ENCODE measurements around the gene CYP26B1.

Gene CYP26B1

DNA sequence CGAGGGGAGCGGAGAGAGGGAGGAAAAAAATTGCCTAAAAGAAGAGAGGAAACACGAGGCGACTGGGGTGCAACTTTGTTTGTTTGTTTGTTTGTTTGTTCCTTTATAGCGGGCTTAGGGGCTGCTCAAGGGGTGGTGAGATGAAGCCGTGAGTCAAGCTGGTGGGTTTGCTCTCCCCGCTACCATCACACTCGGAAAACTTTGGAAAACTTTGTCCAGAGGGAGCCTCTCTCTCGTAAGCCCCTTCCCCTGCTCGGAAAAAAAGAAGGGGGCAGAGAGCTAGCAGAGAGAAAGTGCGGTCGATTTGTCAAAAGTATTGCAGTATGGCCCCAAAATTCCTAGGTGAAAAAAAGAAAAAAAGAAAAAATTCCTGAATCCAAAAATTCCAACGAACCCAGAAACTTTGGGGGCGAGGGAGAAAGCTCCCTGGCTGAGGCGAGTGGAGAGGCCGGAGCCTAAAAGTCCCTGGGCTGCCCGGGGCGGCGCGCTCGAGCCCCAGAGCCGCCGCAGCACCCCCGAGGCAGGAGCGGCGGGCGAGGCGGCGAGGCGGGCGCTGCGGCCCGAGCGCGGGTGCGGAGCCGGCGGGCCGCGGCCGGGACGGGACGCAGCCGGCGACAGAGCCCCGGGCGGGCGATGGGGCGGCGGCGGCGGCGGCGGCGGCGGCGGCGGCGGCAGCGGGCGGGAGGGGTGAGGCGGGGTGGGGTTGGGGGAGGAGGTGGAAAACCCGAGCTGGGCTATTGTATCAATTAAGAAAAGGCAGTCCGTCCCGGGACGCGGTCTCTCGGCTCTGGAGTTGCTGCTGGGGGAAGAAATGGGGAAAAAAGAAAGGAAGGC lies 558 bp upstream of the CYP26B1 start:
- Histone ChIP-seq H3K27ac (ENCODE audit: low read depth, low read length) (no peak overlapping the region), H3K36me3 (ENCODE audit: control insufficient read depth in 1 of 2, insufficient read depth in 2 of 2, low read length in 2 of 2) (no peaks in the 10 kb centered on the region), H3K27me3 (ENCODE audit: control insufficient read depth in 1 of 2, insufficient read depth in 2 of 2, low read length in 2 of 2) (peaks cover 39 to 43% of the 10 kb centered on the region in 2 donors), H3K9ac (ENCODE audit: low read depth in 1 of 2, low read length in 2 of 2) (no peak overlapping the region), H3K4me1 (ENCODE audit: control insufficient read depth in 1 of 2, insufficient read depth in 2 of 2, low read length in 2 of 2) (peaks cover 38 to 55% of the 10 kb centered on the region in 2 donors), H3K9me3 (ENCODE audit: control insufficient read depth in 1 of 2, low read length in 2 of 2) (no peaks in the 10 kb centered on the region), H3K4me3 (ENCODE audit: low read depth in 1 of 2, low read length in 2 of 2) (peak overlapping the region; percentile 54 to 65)

DNA sequence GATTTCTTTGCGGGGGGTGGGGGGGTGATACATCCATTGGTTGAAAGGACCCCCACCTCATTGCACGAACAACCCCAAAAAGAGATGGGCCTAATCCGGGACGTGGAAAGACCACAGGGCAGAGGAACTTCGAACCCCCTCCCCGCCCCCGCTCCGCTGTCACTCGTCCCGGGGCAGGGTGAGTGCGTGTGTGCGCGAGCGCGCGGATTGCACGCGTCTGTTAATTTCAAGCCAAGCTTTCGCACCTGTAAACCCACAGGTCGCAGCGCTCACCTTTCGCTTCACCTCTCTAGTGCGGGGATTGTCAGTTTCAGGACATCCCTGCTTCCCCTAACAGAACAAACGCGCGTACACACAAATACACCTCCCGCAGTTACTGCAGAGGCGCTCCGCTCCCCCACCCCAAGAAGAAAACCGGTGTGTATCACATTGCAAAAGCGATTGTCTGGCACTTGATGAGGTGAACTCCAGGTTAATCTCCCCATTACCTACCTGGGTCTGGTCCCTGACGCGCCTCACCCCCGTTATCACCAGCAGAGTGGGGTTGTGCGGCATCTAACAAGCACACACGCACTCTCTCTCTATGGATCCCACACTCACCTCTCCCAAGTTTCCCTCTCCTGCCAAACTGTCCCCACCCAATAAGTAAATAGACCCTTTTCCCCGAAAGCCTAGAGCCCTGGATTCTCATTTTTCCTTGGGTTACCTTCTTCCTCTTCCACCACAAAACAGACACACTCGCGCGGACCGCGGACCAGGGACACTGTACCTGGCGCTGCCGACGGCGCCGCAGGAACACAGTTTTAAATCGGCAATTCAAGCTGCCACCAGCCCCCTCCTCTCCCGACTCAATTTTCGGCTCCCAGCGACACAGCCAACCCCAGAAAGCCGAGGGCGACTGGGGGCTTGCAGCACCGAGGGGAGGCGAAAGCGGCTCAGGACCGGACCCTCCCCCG lies 1.0 kb downstream of the CYP26B1 start:
- Histone ChIP-seq H3K9ac (ENCODE audit: low read depth in 1 of 2, low read length in 2 of 2) (no peak overlapping the region), H3K4me3 (ENCODE audit: low read depth in 1 of 2, low read length in 2 of 2) (peak overlapping the region; percentile 26 to 58), H3K36me3 (ENCODE audit: control insufficient read depth in 1 of 2, insufficient read depth in 2 of 2, low read length in 2 of 2) (no peaks in the 10 kb centered on the region), H3K9me3 (ENCODE audit: control insufficient read depth in 1 of 2, low read length in 2 of 2) (no peaks in the 10 kb centered on the region), H3K4me1 (ENCODE audit: control insufficient read depth in 1 of 2, insufficient read depth in 2 of 2, low read length in 2 of 2) (peaks cover 43 to 60% of the 10 kb centered on the region in 2 donors), H3K27me3 (ENCODE audit: control insufficient read depth in 1 of 2, insufficient read depth in 2 of 2, low read length in 2 of 2) (peaks cover 39 to 43% of the 10 kb centered on the region in 2 donors), H3K27ac (ENCODE audit: low read depth, low read length) (no peak overlapping the region)

DNA sequence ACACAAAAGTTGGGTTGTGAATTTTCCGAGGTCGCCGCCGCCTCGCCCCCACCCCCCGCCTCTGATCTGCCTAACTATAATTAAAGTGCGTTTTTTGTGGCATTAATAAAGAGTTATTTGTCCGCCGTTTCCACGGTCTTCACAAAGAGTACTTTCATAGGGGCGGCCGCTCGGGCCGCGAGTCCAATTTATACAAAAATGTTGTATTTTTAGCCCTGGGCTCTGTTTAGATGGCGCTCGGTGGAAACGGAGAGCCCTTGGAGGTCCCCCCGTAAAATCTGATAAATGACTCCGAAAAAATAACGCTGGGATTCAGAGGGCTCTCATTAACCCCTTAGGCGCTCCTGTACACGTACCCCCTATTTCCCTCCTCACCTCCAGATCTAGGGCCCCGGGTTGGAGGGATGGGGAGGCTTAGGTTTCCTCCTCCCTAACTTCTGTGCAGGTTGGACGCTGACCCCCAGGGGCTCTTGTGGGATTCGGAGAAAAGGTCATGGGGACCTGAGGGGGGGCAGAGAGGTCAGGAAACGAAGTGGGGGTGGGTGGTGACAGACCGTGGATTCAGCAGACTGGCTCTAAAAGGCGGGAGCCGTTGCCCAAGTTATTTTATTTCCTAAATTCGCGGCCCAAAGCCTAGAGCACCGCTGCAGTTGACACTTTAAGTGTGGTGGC lies 1.9 kb downstream of the CYP26B1 start:
- H3K36me3 ChIP-seq (ENCODE audit: control insufficient read depth in 1 of 2, insufficient read depth in 2 of 2, low read length in 2 of 2), result no peaks in the 10 kb centered on the region
- peaks cover 39 to 43% of the 10 kb centered on the region in 2 donors for H3K27me3 ChIP-seq (ENCODE audit: control insufficient read depth in 1 of 2, insufficient read depth in 2 of 2, low read length in 2 of 2)
- H3K27ac ChIP-seq (ENCODE audit: low read depth, low read length), result no peak overlapping the region
- H3K4me3 ChIP-seq (ENCODE audit: low read depth in 1 of 2, low read length in 2 of 2), result peak overlapping the region; percentile 63 to 67
- H3K9me3 ChIP-seq (ENCODE audit: control insufficient read depth in 1 of 2, low read length in 2 of 2), result no peaks in the 10 kb centered on the region
- H3K9ac ChIP-seq (ENCODE audit: low read depth in 1 of 2, low read length in 2 of 2), result no peak overlapping the region
- H3K4me1 ChIP-seq (ENCODE audit: control insufficient read depth in 1 of 2, insufficient read depth in 2 of 2, low read length in 2 of 2), result peaks cover 43 to 60% of the 10 kb centered on the region in 2 donors

- Histone ChIP-seq H3K9me3 (ENCODE audit: control insufficient read depth in 1 of 2, low read length in 2 of 2) (no peaks in the 10 kb centered on the region), H3K27me3 (ENCODE audit: control insufficient read depth in 1 of 2, insufficient read depth in 2 of 2, low read length in 2 of 2) (peaks cover 39 to 43% of the 10 kb centered on the region in 2 donors), H3K4me3 (ENCODE audit: low read depth in 1 of 2, low read length in 2 of 2) (peak overlapping the region; percentile 63 to 67), H3K9ac (ENCODE audit: low read depth in 1 of 2, low read length in 2 of 2) (no peak overlapping the region), H3K4me1 (ENCODE audit: control insufficient read depth in 1 of 2, insufficient read depth in 2 of 2, low read length in 2 of 2) (peaks cover 38 to 56% of the 10 kb centered on the region in 2 donors), H3K36me3 (ENCODE audit: control insufficient read depth in 1 of 2, insufficient read depth in 2 of 2, low read length in 2 of 2) (no peaks in the 10 kb centered on the region), H3K27ac (ENCODE audit: low read depth, low read length) (no peak overlapping the region)
Observed at GRCh38 chr2:72145289-72145657, 2.4 kb downstream of the CYP26B1 start.

DNA sequence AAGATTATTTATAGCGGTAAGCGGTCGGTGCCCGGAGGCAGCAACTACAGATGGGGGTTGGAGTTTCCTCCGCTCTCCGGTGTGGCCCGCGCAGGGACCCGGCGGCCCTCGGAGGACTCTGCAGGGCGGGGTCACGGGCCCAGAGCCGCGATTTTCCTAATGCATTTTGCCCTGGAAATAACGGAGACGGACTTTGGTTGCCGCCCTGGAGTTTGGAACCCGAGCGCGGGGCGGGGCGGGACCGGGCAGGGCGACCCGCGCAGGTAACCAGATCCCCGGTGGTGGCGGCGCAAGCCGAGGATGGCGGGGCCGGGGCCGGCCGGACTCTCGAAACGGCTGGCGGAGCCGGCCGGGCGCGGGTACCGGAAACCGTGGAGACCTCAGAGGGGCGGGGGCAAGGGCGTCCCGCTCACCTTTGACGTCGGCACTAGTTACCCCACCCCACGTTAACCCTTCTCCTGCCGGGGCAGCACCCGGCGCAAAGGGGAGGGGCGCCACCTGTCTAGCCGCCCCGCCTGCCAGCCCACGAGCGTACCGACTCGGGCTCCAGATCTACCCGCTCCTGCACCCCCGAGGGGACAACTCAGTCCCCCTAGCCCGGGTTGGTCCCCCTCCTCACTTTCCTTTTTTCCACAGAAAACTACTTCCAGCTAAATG lies 2.9 kb downstream of the CYP26B1 start:
- H3K4me1 ChIP-seq (ENCODE audit: control insufficient read depth in 1 of 2, insufficient read depth in 2 of 2, low read length in 2 of 2), result peaks cover 32 to 51% of the 10 kb centered on the region in 2 donors

DNA sequence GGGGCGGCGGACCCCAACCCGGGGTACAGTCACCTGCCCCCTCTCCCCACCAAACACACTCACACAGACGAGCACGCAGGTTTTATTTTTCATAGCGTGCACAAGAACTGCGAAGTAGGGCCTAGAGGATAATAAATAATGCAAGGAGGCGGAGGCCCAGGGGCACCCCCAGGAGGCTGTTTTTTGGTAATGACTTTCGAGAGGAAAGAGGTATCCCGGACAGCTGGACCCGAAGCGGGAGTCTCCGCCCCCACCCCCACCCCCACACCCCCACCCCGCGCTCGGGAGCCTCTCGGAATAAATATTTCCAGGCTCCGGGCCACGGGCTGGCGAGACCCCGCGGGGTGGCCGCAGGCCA lies 3.4 kb downstream of the CYP26B1 start:
- H3K9me3 ChIP-seq (ENCODE audit: control insufficient read depth in 1 of 2, low read length in 2 of 2), result no peaks in the 10 kb centered on the region
- peaks cover 32 to 33% of the 10 kb centered on the region in 2 donors for H3K27me3 ChIP-seq (ENCODE audit: control insufficient read depth in 1 of 2, insufficient read depth in 2 of 2, low read length in 2 of 2)
- no peak overlapping the region for H3K27ac ChIP-seq (ENCODE audit: low read depth, low read length)
- peaks cover 27 to 51% of the 10 kb centered on the region in 2 donors for H3K4me1 ChIP-seq (ENCODE audit: control insufficient read depth in 1 of 2, insufficient read depth in 2 of 2, low read length in 2 of 2)
- H3K36me3 ChIP-seq (ENCODE audit: control insufficient read depth in 1 of 2, insufficient read depth in 2 of 2, low read length in 2 of 2), result no peaks in the 10 kb centered on the region
- no peak overlapping the region for H3K9ac ChIP-seq (ENCODE audit: low read depth in 1 of 2, low read length in 2 of 2)
- peak overlapping the region; percentile 63 to 67 for H3K4me3 ChIP-seq (ENCODE audit: low read depth in 1 of 2, low read length in 2 of 2)

More for the DNA sequence above, 2.9 kb downstream of the CYP26B1 start:
- Histone ChIP-seq H3K9me3 (ENCODE audit: control insufficient read depth in 1 of 2, low read length in 2 of 2) (no peaks in the 10 kb centered on the region), H3K36me3 (ENCODE audit: control insufficient read depth in 1 of 2, insufficient read depth in 2 of 2, low read length in 2 of 2) (no peaks in the 10 kb centered on the region), H3K9ac (ENCODE audit: low read depth in 1 of 2, low read length in 2 of 2) (no peak overlapping the region), H3K27me3 (ENCODE audit: control insufficient read depth in 1 of 2, insufficient read depth in 2 of 2, low read length in 2 of 2) (peaks cover 34 to 38% of the 10 kb centered on the region in 2 donors), H3K27ac (ENCODE audit: low read depth, low read length) (no peak overlapping the region), H3K4me3 (ENCODE audit: low read depth in 1 of 2, low read length in 2 of 2) (peak overlapping the region; percentile 63 to 67)

DNA sequence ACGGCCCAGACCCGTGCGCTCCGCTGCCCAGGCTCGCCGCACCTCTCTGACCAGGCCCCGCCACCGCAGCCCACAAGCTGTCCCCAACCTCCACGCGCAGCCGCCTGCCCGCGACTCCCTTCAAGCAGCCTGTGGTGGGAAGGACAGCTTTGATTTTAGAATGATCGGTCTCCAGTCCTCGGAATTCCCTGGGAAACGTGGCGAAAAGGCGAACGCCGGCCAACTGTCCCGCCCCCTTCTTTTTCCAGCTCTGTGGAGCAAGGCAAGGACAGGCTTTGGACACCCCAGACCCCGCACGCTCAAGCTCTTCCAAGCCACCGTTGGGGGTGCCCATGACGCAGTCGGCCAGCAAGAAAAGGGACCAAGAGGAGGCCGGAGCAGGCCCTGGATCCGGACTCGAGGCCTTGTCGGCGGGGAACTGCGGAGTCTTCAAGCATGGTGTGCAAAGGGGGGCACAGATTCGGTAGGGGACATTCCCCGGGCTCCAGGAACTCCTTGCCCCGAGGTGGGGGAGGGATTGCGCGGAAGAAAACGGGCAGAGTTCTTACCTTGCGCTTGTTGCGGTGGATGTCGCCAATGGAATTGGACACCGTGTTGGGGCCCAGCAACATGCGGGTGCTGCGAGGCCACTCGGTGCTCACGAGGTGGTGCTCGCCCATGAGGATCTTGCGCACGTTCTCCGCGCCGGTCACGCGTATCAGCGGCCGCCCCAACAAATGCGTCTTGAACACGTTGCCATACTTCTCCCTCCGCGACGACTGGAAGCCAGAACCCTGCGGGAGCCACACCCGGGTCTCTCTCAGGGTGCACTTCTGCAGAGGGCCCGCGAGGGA lies 4.0 kb downstream of the CYP26B1 start:
- no peaks in the 10 kb centered on the region for H3K9me3 ChIP-seq (ENCODE audit: control insufficient read depth in 1 of 2, low read length in 2 of 2)
- H3K9ac ChIP-seq (ENCODE audit: low read depth in 1 of 2, low read length in 2 of 2), result no peak overlapping the region
- peaks cover 31 to 32% of the 10 kb centered on the region in 2 donors for H3K27me3 ChIP-seq (ENCODE audit: control insufficient read depth in 1 of 2, insufficient read depth in 2 of 2, low read length in 2 of 2)
- peak overlapping the region; percentile 22 to 40 for H3K4me3 ChIP-seq (ENCODE audit: low read depth in 1 of 2, low read length in 2 of 2)
- H3K4me1 ChIP-seq (ENCODE audit: control insufficient read depth in 1 of 2, insufficient read depth in 2 of 2, low read length in 2 of 2), result peaks cover 30 to 54% of the 10 kb centered on the region in 2 donors
- no peaks in the 10 kb centered on the region for H3K36me3 ChIP-seq (ENCODE audit: control insufficient read depth in 1 of 2, insufficient read depth in 2 of 2, low read length in 2 of 2)
- no peak overlapping the region for H3K27ac ChIP-seq (ENCODE audit: low read depth, low read length)

GRCh38 chr2:72142570-72143440 lies 4.9 kb downstream of the CYP26B1 start:
- peaks cover 26 to 28% of the 10 kb centered on the region in 2 donors for H3K27me3 ChIP-seq (ENCODE audit: control insufficient read depth in 1 of 2, insufficient read depth in 2 of 2, low read length in 2 of 2)
- no peak overlapping the region for H3K9ac ChIP-seq (ENCODE audit: low read depth in 1 of 2, low read length in 2 of 2)
- no peaks in the 10 kb centered on the region for H3K9me3 ChIP-seq (ENCODE audit: control insufficient read depth in 1 of 2, low read length in 2 of 2)
- H3K4me3 ChIP-seq (ENCODE audit: low read depth in 1 of 2, low read length in 2 of 2), result peak overlapping the region in 1 of 2 donors; percentile 37
- H3K27ac ChIP-seq (ENCODE audit: low read depth, low read length), result no peak overlapping the region
- no peaks in the 10 kb centered on the region for H3K36me3 ChIP-seq (ENCODE audit: control insufficient read depth in 1 of 2, insufficient read depth in 2 of 2, low read length in 2 of 2)
- peaks cover 39 to 58% of the 10 kb centered on the region in 2 donors for H3K4me1 ChIP-seq (ENCODE audit: control insufficient read depth in 1 of 2, insufficient read depth in 2 of 2, low read length in 2 of 2)
